Activated effector memory CD4-positive, alpha-beta T cell treated with Interleukin-2 at 50 U/mL for 16 hours (primary cell): ENCODE measurements around the gene QKI.
"Not testable (repeated sequence)": the region's sequence is repeated elsewhere in the genome, so short reads cannot be mapped to it uniquely, and the experiment has no call there.

ENCODE experiments used
- DNase-seq: peaks from one replicate; pipeline ENCODE4 v3.0.0-alpha.2; 2020

The QKI gene

DNA sequence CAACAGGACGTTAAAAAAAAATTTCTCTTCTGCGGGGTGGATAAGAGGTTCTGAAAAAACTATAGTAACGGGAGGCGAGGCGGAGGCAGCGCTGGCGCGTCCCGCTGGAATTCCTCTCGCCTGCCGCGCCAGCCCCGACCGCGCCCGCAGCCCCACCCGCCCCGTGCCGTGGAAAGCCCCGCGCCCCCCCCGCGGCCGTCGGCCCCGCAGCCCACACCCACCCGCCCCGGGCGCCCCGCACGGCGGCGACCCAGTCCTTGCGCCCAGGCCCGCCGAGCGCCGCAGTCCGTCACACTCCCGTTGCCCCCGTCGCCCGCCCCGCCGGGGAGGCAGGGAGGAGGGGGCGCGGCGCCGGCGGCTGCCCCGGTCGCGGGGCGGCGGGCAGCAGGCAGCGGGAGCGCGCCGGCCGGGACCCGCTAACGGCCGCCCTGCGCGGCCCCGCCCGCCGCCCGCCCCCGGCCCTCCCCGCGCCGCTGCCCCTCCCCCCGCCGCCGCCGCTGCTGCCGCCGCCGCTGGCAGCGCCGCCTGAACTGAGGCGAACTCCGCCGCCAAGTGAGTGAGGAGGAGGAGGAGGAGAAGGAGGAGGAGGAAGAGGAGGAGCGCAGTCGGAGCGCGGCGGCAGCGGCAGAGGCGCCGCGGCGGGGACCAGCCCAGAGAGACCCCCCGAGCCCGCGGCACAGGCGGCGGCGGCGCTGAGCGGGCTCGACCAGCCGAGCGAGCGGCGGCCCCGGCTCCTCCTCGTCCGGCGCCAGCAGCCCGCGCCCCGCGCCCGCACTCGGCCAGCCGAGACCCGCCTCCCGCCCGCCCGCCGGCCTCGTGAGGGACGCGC, at the start of gene QKI:
QKI (plus strand) TSS at position 602 of the 829 bp plus-strand sequence. CDS start 476 bp downstream, outside the sequence.
- peak; percentile 71 for DNase-seq

DNA sequence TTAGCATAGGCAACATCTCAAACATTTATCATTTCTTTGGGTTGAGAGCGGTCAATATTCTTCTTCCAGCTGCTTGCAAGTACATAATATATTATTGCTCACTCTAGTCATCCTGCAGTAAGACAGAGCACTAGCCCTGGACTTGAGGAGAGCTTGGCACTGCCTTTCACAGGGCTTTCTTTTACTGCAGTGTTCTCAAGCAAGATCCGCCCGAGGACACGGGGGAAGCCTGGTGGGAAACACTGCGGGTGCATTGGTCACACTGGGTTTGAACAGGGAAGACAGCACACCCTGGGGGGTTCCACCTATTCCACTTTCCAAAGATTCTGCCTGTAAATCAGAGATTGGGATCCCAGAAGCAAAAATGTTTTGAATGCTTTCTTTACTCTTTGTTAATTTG, 48.2 kb upstream of the QKI start:
- no peak for DNase-seq

DNA sequence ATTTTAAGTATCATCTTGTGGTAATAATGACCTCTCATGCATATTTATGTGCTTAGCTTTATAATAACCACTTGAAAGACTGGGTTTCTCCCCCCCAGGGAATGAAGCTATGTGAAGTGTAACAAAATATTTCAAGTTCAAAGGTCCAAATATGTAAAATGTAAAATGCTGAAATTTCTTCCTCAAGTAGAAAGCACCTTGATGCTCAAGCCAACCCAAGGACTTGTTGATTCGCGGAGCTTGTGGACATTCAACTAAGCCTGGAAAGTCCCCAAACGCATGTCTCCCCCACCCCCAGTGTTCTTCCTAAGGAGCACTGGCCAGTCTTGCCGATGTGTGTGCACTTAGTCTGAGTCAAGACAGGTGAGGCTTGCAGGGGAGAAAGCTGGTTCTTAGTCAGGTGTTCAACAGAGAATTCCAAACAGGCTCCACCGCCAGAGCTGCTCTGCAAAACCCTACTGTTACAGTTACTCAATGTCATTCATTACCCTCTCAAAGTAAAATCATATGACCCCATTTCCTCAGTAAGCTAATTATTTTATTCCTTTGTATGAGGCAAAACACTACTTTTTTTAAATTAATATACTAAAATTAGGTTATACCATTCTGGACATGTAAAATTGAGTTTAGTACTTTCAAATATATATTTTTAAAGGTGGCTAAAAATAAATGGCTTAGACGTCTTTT, 46.9 kb upstream of the QKI start:
- no peak for DNase-seq

DNA sequence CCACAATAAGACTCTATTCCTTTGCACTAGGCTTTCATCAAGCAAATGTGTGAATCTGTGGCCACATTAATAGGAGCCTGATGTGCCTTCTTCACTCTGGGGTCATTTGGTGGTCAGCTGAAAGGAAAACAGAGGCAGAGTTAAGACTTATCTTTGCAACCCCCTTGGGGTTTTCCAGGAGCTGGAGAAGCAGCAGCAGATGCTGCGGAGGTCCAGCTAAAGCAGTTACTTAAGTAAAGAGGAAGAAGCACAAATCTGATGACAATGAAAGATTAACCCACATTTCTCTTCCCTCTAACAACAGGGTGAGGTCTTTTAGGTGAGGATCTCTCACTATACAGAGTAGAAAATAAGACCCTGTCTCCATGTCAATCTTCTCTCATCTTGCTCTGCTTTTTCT, 45.4 kb upstream of the QKI start:
- no peak for DNase-seq

DNA sequence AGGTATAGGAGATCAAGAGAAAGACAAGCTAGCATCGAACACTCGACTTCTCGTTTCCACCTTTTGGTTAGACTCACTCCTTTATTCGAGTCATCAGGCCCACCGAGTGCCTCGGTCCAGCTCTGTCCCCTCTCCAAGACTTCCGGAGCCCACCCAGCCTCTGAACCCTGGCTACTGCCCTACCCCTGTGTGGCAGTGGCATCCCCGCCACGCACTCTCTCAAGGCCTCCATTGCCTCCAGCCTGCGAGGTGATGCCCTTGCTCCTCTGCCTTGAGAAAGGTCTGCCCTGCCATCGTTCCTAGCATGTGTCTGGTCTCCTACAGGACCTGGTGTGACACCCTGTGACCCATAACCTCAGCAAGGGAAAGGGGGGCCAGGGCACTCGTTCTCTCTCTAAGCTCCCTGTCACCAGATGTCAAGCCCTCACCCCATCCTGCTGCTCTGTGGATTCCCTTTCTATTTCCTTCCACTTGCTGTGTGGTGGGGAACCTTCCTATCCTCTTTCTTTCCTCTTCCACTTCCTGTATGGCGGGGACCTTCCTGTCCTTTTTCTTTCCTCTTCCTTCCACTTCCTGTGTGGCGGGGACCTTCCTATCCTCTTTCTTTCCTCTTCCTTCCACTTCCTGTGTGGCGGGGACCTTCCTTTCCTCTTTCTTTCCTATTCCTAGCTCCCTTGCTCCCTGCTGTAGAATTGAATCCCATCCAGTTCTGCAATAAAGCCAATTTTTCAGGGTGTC, 44.7 kb upstream of the QKI start:
- DNase-seq = no peak

DNA sequence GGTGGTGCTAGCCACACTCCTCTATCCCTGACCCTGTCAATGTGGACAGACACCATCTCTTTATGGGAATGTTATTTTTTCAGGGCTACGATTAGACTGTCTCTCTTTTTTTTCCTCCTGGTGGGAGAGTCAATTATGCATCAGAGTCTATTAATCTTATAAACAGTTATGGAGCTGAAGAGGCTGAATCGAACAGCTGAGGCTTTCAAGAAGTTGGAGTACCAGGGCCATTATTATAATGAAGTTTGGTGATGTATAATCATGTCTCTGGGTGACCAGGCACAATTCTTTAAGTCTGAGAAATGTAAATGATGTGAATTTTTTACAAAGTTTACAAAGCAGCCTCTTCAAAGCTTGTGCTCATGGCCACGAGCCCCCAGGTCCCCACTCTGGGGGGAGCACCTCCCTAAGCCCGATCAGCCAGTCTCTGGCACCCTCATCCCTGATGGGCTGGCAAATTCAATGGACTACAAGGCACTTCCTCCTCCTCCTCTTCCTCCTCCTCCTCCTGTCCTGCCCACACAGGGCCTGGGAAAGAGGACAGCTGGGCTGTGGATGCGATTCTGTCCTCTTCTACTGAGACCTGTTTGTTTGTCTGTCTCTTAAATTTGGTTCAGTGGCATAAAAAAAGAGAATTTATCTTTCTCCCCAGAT, 43.9 kb upstream of the QKI start:
- DNase-seq = no peak

DNA sequence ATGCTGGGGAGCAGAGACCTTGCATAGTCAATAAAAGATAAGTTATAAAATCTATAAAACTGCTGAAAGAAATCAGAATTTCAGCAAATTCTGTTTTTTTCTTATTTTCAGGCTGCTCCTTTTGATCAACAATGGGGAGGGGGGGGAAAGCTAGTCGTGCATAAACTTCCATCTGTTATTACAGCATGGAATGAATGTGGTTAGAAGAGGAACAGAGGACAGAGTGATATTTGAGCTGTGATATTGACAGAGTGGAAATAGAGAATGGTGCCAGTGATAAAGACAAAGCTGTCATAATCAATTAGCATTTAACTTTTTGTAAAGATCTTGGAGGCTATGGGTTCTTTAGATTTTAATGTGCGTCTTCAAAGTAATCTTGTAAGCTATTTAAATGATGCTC, 43.4 kb upstream of the QKI start:
- no peak for DNase-seq

DNA sequence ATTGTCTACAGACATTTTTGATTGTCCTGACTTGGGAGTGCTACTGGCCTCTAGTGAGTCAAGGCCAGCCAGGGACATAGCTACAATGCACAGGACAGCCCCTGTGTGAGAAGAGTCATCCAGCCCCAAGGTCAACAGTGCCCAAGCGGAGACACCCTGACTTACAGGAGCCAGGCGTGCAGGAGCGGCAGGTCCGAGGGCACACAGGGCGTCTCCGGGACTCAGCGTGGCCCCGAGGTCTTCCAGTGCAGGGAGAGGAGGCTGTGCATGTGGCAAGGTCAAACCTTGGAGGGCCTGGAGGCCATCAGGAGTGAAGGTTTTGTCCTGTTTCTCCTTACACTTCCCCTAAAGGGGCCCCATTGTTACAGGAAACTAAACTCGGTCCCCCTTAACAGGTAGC, 41.3 kb upstream of the QKI start:
- no peak for DNase-seq

DNA sequence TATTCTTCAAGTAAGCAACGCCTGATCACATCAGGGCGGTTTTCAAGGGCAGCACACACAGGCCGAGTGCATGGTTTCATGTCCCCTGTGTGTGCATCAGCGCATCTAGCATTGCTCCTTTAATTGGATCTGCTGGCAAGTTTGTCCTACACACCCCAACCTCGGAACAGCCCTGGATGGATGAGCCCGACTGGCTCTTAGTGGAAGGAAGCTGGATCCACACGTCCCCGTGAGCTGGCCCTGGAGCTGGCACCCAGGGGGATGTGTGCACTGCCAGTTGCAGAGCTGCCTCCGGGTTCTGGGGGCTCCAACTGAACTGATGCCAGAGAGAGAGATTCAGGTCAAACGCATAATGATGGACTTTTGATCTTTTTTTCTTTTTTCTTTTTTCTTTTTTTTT, 39.2 kb upstream of the QKI start:
- DNase-seq = no peak

DNA sequence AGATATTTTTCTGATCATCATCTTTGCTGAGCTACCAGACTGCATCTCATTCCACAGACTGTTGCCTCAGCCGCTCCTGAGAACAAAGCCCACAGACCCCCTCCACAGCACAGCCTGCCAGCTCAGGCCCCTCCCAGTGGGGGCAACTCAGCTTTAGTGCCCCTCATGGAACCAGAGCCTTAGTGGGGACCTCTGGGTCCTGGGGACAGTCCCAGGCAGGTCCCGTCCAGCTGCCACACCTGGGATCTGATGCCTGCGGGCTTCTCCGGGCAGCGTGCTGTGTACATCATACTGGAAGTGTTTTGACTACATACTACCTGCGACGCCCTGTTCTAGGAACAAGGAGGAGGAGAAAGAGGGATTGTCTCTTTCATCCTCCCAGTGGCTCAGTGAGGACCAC, 38.3 kb upstream of the QKI start:
- DNase-seq = no peak

DNA sequence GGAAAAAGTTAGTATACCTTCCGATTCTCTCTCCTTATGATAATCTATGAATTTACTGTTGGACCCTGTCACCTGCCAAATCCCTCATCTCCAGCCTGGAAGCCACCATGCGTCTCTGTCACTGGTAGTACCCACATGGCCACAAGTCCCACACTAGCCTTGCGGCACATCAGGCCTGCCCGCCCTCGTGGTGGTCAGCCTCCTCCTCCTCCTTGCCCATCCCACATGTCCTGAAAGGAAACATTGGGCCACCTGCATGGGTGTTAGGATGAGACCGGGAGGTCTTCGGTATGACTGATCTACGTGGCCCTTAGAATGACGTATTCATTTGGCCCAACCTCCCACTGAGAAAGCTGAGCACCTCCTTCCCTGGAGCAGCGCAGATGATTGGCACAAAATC, 37.0 kb upstream of the QKI start:
- no peak for DNase-seq

DNA sequence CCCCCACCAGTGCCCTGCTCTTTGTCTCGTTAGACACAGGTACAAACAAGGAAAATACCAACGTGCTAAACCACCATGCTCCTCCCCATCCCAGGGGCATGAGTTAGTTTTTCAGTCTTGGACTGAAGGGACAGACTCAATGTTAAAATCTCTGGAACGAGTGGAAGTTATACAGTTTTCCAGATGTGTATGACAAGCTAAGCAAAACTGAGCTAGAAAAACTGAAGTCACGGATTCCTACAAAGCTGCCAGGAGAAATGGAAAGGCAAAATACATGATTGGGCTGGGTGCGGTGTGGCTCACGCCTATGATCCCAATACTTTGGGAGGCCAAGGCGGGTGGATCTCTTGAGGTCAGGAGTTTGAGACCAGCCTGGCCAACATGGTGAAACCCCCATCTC, 34.3 kb upstream of the QKI start:
- no peak for DNase-seq

DNA sequence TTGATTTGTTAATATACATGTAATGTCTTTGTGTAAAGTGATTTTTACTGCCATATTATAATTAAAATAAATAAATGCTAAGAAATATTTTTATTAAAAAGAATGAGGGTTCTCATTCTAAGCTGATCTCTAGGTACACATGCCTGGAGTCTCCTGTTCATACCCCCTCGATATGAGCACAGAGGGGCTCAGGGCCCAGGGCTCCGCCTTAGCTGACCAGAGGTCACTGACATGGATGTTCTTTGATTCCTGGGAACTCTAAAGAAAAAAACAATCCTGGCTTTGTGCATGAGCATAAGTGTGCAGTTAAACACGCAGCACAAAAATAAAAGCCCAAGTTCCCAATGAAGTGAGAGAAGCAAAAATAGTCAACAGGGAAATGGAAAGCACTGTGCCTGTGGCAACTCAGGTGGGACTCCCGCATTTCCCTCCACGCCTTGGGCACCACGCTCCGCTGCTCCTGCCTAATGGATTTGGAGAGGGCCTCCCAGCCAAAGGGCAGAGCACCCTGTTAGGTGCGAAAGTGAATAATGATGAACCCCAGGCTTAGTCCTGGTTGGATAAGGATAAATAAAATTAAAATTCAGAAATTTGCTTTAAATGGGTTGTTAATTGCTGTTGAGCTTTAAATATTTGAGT, 33.3 kb upstream of the QKI start:
- no peak for DNase-seq

DNA sequence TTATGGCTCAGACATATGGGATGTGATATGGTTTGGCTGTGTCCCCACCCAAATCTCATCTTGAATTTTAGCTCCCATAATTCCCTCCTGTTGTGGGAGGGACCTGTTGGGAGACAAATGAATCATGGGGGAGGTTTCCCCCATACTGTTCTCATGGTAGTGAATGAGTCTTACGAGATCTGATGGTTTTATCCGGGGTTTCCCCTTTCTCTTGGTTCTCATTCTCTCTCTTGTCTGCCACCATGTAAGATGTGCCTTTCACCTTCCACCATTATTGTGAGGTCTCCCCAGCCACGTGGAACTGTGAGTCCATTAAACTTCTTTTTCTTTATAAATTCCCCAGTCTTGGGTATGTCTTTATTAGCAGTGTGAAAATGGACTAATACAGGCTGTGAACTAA, 31.1 kb upstream of the QKI start:
- not testable (repeated sequence) for DNase-seq

DNA sequence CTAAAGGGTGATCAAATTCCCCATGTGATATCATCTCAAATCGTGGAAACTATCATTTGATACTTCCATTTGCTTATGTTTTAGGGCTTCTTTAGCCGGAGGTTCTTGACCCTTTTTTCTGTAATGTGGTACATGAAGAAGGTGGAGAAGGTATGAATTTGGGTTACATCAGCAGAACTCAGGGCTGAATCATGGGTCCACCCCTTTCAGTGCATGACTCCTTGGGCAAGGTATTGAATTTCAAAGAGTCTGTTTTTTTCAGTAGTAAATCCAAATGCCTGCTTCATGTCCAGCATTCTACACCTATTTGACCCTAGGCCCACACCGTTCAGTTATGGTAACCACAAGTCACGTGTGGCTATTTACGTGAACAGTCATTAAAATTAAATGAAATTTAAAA, 30.6 kb upstream of the QKI start:
- DNase-seq = no peak

DNA sequence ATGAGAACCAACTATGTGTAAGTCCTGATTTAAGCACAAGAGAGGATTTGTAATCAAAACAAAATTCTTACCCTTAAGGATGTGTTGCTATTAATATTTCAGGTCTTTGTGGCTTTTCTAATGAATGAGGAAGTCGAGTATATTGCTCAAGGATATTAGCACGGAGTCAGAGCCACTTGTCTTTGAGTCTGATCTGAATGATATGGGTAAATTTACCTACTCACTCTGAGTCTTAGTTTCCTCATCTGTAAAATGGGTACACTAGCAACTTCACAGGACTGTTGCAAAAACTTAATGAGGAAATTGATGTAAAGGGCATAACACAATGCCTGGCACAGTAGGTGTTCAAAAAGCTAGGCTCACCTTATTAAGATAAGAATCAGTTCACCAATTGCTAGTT, 30.0 kb upstream of the QKI start:
- no peak for DNase-seq

DNA sequence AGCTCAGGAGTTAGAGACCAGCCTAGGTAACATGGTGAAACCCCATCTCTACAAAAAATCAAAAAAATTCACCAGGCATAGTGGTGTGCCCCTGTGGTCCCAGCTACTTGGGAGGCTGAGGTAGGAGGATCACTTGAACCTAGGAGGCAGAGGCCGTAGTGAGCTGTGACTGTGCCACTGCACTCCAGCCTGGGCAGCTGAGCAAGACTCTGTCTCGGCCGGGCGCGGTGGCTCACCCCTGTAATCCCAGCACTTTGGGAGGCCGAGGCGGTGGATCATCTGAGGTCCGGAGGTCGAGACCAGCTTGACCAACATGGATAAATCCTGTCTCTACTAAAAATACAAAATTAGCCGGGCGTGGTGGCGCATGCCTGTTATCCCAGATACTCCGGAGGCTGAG, 29.0 kb upstream of the QKI start:
- not testable (repeated sequence) for DNase-seq

DNA sequence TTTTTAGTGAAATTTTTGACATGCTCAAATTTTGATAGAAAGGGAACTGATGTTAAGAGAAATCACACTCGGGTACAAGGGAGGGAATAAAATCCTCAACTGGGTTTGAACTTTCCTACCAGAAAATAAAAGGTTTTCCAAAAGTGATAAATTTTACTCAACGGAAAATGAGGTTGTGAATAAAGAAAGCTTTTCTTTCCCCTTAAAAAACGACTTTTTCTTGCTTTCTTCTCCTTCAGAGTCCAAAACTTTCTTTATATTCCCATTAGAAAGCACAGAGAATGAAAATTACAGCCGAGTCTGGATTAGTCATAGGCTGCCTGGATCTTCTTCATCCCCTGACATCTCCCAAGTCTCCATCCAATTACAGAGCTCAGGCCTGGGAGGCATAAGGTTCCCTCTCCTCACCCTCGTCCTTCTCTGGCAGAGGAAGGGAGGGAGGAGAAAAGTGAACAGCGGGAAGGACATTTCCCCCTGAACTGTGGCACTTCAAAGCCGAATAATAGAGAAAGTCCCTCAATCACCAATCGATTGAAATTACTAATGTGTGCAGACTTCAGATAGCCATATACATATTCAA, 28.1 kb upstream of the QKI start:
- no peak for DNase-seq

DNA sequence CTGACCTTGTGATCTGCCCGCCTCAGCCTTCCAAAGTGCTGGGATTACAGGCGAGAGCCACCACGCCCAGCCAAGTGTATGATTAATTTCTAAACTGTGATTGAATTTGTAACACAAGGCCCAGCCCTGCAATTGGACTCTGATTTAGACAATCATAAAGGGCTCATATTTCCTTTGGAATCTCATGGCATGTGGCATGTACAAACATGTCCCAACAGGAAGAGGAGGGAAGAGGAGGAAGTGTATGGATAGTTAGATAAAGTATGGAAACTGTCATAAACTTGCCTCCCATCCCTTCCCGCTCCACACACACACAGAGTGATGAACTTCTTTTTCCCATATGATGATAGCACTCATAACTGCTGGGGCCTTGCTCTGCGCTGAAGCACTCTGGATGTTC, 27.2 kb upstream of the QKI start:
- no peak for DNase-seq

DNA sequence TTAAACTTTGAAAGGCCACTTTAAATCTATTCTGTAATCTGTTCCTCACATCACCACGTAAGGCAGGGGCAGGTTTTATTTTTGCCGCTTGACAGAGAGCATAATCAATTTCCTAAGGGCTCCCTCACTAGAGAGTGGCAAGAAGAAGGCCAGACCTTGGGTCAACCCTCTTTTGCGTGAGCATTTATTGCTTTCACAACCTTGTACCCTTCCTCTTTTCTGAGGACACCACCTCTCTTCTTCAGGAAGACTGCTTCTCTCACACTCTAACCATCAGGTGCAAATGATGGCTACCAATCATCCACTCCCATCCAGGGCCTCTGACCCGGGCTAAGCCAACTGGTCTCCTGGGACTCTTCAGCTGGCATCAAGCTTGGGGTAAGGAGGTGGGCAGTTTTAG, 25.2 kb upstream of the QKI start:
- DNase-seq = no peak

DNA sequence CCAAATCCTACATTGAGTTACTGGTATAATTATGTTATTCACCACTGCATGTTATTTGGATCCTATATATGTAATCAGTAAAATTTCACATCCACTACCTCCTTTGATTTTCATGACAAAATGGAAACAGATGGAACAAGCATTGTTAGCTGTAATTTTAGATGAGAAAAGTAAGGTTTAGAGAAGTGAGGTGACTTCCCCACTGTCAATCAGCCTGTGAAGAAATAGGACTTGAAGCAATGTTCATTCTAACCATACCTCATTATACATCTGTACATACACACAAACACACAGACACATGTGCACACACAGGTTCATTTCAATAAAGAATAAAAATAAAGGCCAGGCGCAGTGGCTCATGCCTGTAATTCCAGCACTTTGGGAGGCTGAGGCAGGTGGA, 23.7 kb upstream of the QKI start:
- DNase-seq = no peak

DNA sequence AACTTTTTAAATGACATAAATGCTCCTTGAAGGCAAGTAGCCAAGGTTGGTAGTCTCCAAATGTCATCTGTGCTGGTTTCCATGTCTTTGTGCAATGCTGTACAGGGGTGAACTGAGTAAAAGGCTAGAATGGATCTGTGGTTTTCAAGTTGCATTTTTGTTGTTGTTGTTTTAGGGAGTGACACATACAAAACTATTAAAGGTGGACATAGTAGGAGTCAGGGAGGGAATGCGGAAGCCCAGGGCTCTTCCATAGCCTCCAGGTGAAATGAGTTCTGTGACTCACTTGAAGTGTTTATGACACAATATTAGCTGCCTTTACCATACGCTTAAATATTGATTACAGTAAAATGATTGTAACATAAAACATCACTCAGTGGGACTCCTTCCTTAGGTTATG, 22.5 kb upstream of the QKI start:
- DNase-seq = no peak

DNA sequence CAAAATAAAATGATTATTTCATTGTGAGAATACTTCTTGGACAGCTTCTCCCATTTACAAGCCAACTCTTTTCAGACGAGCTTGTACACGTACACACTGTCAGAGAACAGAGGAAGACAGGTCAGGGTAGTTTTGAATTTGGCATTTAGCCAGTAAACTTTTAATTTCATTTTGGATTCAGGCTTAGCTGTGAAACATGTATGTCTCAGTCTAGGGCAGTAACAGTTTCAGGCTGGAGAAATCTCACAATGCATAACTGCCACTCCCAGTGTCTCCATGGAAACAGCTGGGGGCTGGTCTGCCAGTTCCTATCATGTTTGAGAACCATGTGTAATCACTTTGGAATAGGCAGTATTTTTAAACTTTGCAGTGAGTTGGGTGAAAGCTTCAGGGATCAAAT, 22.0 kb upstream of the QKI start:
- DNase-seq = no peak
